ENCODE measurements around the gene IL22RA2.

The IL22RA2 gene

GRCh38 chr6:137146206-137146605, 27.2 kb downstream of the IL22RA2 start:
- Histone ChIP-seq H3K9me3 (ENCODE audit: severe bottlenecking) (no peaks in the 10 kb centered on the region), H3K36me3 (ENCODE audit: low read depth) (no peaks in the 10 kb centered on the region), H3K4me3 (ENCODE audit: severe bottlenecking) (no peak overlapping the region), H3K4me1 (ENCODE audit: insufficient read depth, poor library complexity, severe bottlenecking) (peaks cover 4% of the 10 kb centered on the region), H3K27ac (ENCODE audit: poor library complexity, severe bottlenecking) (no peak overlapping the region), H3K27me3 (ENCODE audit: insufficient read depth, poor library complexity, severe bottlenecking) (no peaks in the 10 kb centered on the region)
- DNase-seq (ENCODE audit: low spot score) (no peak), ATAC-seq (ENCODE audit: low read depth) (no peak)
- TF ChIP-seq CTCF (IDR thresholded peaks at IDR 0.05; ENCODE audit: poor library complexity, severe bottlenecking), result no peak

- Histone ChIP-seq H3K4me3 (ENCODE audit: severe bottlenecking) (no peak overlapping the region), H3K27me3 (ENCODE audit: insufficient read depth, poor library complexity, severe bottlenecking) (no peaks in the 10 kb centered on the region), H3K4me1 (ENCODE audit: insufficient read depth, poor library complexity, severe bottlenecking) (peaks cover 4% of the 10 kb centered on the region), H3K9me3 (ENCODE audit: severe bottlenecking) (no peaks in the 10 kb centered on the region), H3K36me3 (ENCODE audit: low read depth) (no peaks in the 10 kb centered on the region), H3K27ac (ENCODE audit: poor library complexity, severe bottlenecking) (no peak overlapping the region)
- no peak for TF ChIP-seq CTCF (IDR thresholded peaks at IDR 0.05; ENCODE audit: poor library complexity, severe bottlenecking)
- no peak for ATAC-seq (ENCODE audit: low read depth)
- DNase-seq (ENCODE audit: low spot score), result no peak
These were observed 28.0 kb downstream of the IL22RA2 start for GRCh38 chr6:137145421-137145820.

- Histone ChIP-seq H3K9me3 (ENCODE audit: severe bottlenecking) (no peaks in the 10 kb centered on the region), H3K27me3 (ENCODE audit: insufficient read depth, poor library complexity, severe bottlenecking) (no peaks in the 10 kb centered on the region), H3K27ac (ENCODE audit: poor library complexity, severe bottlenecking) (no peak overlapping the region), H3K4me3 (ENCODE audit: severe bottlenecking) (no peak overlapping the region), H3K36me3 (ENCODE audit: low read depth) (no peaks in the 10 kb centered on the region), H3K4me1 (ENCODE audit: insufficient read depth, poor library complexity, severe bottlenecking) (no peaks in the 10 kb centered on the region)
- DNase-seq (ENCODE audit: low spot score) (no peak), ATAC-seq (ENCODE audit: low read depth) (no peak)
- TF ChIP-seq CTCF (IDR thresholded peaks at IDR 0.05; ENCODE audit: poor library complexity, severe bottlenecking), result peak; percentile 62
These were observed 37.4 kb downstream of the IL22RA2 start for GRCh38 chr6:137136065-137136464.

- Histone ChIP-seq H3K36me3 (ENCODE audit: low read depth) (no peaks in the 10 kb centered on the region), H3K27me3 (ENCODE audit: insufficient read depth, poor library complexity, severe bottlenecking) (no peaks in the 10 kb centered on the region), H3K9me3 (ENCODE audit: severe bottlenecking) (no peaks in the 10 kb centered on the region), H3K4me1 (ENCODE audit: insufficient read depth, poor library complexity, severe bottlenecking) (no peaks in the 10 kb centered on the region), H3K4me3 (ENCODE audit: severe bottlenecking) (no peak overlapping the region), H3K27ac (ENCODE audit: poor library complexity, severe bottlenecking) (no peak overlapping the region)
- TF ChIP-seq CTCF (IDR thresholded peaks at IDR 0.05; ENCODE audit: poor library complexity, severe bottlenecking), result no peak
- no peak for ATAC-seq (ENCODE audit: low read depth)
- no peak for DNase-seq (ENCODE audit: low spot score)
These were observed 39.0 kb downstream of the IL22RA2 start for GRCh38 chr6:137134483-137134882.

GRCh38 chr6:137133122-137133521, 40.3 kb downstream of the IL22RA2 start:
- Histone ChIP-seq H3K4me3 (ENCODE audit: severe bottlenecking) (no peak overlapping the region), H3K9me3 (ENCODE audit: severe bottlenecking) (no peaks in the 10 kb centered on the region), H3K4me1 (ENCODE audit: insufficient read depth, poor library complexity, severe bottlenecking) (no peaks in the 10 kb centered on the region), H3K36me3 (ENCODE audit: low read depth) (no peaks in the 10 kb centered on the region), H3K27me3 (ENCODE audit: insufficient read depth, poor library complexity, severe bottlenecking) (no peaks in the 10 kb centered on the region), H3K27ac (ENCODE audit: poor library complexity, severe bottlenecking) (no peak overlapping the region)
- DNase-seq (ENCODE audit: low spot score) (no peak), ATAC-seq (ENCODE audit: low read depth) (no peak)
- TF ChIP-seq CTCF (IDR thresholded peaks at IDR 0.05; ENCODE audit: poor library complexity, severe bottlenecking), result no peak

Data from RWPE2 (cell line).